Vagina (tissue), 2 donors: ENCODE measurements around the gene ANKRD29. TPM values are rescaled to one million over a fixed set of nuclear protein-coding genes. Genes with fewer than 3 reads are reported as not detected.
A peak's percentile ranks its signal among the peaks of the same experiment; 100 is the strongest.

Source experiments
- DNase-seq, 2 donors: peaks; one replicate each; pipeline ENCODE4 v3.0.0-alpha.2; 2017; ENCODE audit errors: extremely low spot score in 2 of 2
- H3K27ac ChIP-seq: fragments of 200-600 bp; sonication (generic); one replicate; pipeline ENCODE4 v1.5.1; 2019
- H3K27me3 ChIP-seq: fragments of 200-600 bp; sonication (generic); one replicate; pipeline ENCODE4 v1.5.1; 2019
- H3K36me3 ChIP-seq, 2 donors: fragments of 200-600 bp; sonication (generic); one replicate each; pipeline ENCODE4 v1.5.1; 2017 to 2019
- H3K4me1 ChIP-seq: fragments of 200-600 bp; sonication (generic); one replicate; pipeline ENCODE4 v1.5.1; 2019
- H3K4me3 ChIP-seq, 2 donors: fragments of 200-600 bp; sonication (generic); 1 replicate in 1 of 2; 2 replicates in 1 of 2; pipeline ENCODE4 v1.5.1; 2016 to 2019
- H3K9me3 ChIP-seq: fragments of 200-600 bp; sonication (generic); one replicate; pipeline ENCODE4 v1.5.1; 2019
- CTCF ChIP-seq, 3 experiments: fragments of 450-650 bp in 2 of 3; fragments of 200-600 bp in 1 of 3; sonication (generic) in 1 of 3; IDR thresholded peaks; one replicate each; pipeline ENCODE4 v1.5.1; 2017 to 2019; ENCODE audit warnings: antibody characterized with exemption in 3 of 3, mild to moderate bottlenecking in 2 of 3, moderate library complexity in 2 of 3
- POLR2A ChIP-seq, 2 donors: fragments of 450-650 bp; IDR thresholded peaks; one replicate each; pipeline ENCODE4 v1.6.1; 2017; ENCODE audit warnings: antibody characterized with exemption in 2 of 2, mild to moderate bottlenecking in 2 of 2, moderate library complexity in 2 of 2
- POLR2AphosphoS5 ChIP-seq, 2 donors: sonication (generic); formaldehyde crosslinking; IDR thresholded peaks; one replicate each; pipeline ENCODE4 v1.9.0; 2017; ENCODE audit warnings: antibody characterized with exemption in 2 of 2, mild to moderate bottlenecking in 2 of 2, low read depth in 1 of 2; ENCODE audit not compliant: insufficient read depth in 1 of 2
- intact Hi-C: fragments of 100-400 bp; cut with DNase I; formaldehyde crosslinking; loops from one replicate; pipeline ENCODE4 v1.15.1; 2023
- total RNA-seq: library from RNA; depleted of rRNA; stranded (reverse); fragments of >200 nt; gene quantifications from one replicate; pipeline ENCODE4 v1.2.3, GENCODE V29; 2016

ANKRD29 gene
- total RNA-seq, 1 donor from 2014 or later: 32.9 TPM

- no peak overlapping the region for H3K4me3 ChIP-seq
- no peak overlapping the region for H3K27ac ChIP-seq
- no peaks in the 10 kb centered on the region for H3K9me3 ChIP-seq
- intact Hi-C loops: no loop called here
- H3K27me3 ChIP-seq: no peaks in the 10 kb centered on the region
- no peak for TF ChIP-seq POLR2A (IDR thresholded peaks at IDR 0.05)
- no peak for TF ChIP-seq POLR2AphosphoS5 (IDR thresholded peaks at IDR 0.05; ENCODE audit: insufficient read depth in 1 of 2, low read depth in 1 of 2)
- TF ChIP-seq CTCF (IDR thresholded peaks at IDR 0.05): no peak
- H3K4me1 ChIP-seq: peaks cover 8% of the 10 kb centered on the region
- no peak for DNase-seq
- no peaks in the 10 kb centered on the region for H3K36me3 ChIP-seq
Measured at GRCh38 chr18:23668731-23669130, 6.0 kb upstream of the ANKRD29 start.

- H3K4me3 ChIP-seq: no peak overlapping the region
- H3K36me3 ChIP-seq: no peaks in the 10 kb centered on the region
- TF ChIP-seq POLR2A (IDR thresholded peaks at IDR 0.05): no peak
- TF ChIP-seq POLR2AphosphoS5 (IDR thresholded peaks at IDR 0.05; ENCODE audit: insufficient read depth in 1 of 2, low read depth in 1 of 2): no peak
- TF ChIP-seq CTCF (IDR thresholded peaks at IDR 0.05): no peak
- H3K27me3 ChIP-seq: no peaks in the 10 kb centered on the region
- intact Hi-C loops: no loop called here
- no peak for DNase-seq
- H3K27ac ChIP-seq: no peak overlapping the region
- H3K4me1 ChIP-seq: peaks cover 19% of the 10 kb centered on the region
- no peaks in the 10 kb centered on the region for H3K9me3 ChIP-seq
Measured at GRCh38 chr18:23667114-23667513, 4.4 kb upstream of the ANKRD29 start.

- Histone ChIP-seq H3K36me3 (no peaks in the 10 kb centered on the region), H3K27ac (no peak overlapping the region), H3K4me3 (no peak overlapping the region), H3K4me1 (peaks cover 34% of the 10 kb centered on the region), H3K27me3 (no peaks in the 10 kb centered on the region), H3K9me3 (no peaks in the 10 kb centered on the region)
- TF ChIP-seq CTCF (IDR thresholded peaks at IDR 0.05): no peak
- no peak for TF ChIP-seq POLR2AphosphoS5 (IDR thresholded peaks at IDR 0.05; ENCODE audit: insufficient read depth in 1 of 2, low read depth in 1 of 2)
- no peak for DNase-seq
- intact Hi-C loops: no loop called here
Measured at GRCh38 chr18:23664674-23665073, 2.0 kb upstream of the ANKRD29 start.

DNA sequence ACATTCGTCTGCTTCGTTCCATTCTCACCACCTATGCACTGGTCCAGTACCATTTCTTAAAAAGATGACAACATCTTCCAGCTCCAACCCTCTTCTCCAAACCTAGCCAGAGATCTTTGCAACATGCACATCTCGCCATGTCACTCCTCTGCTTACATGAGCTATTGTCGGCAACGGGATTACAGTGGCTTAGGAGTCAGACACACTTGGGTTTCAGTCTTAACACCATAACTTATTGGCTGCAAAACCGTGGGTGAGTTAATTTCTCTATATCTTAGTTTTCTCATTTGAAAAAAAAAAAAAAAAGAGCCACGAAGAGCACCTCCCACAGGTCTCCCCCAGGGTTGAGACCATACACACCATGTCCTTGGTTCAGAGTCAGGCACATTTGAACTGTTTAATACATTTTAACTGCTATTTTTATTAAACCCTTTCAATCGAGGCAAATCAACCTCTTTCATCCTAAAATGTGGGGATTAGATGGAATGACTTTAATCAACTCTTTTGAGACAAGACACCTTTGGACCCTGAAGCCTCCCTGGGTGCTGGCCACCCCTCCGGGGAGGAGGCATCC lies 889 bp downstream of the ANKRD29 start:
- H3K9me3 ChIP-seq: no peaks in the 10 kb centered on the region
- no peaks in the 10 kb centered on the region for H3K27me3 ChIP-seq
- intact Hi-C loops: no loop called here
- peak overlapping the region; percentile 75 for H3K27ac ChIP-seq
- peaks cover 25% of the 10 kb centered on the region for H3K4me1 ChIP-seq
- DNase-seq: no peak
- peak overlapping the region; percentile 61 to 85 for H3K4me3 ChIP-seq
- no peak for TF ChIP-seq POLR2A (IDR thresholded peaks at IDR 0.05)
- TF ChIP-seq CTCF (IDR thresholded peaks at IDR 0.05): no peak
- TF ChIP-seq POLR2AphosphoS5 (IDR thresholded peaks at IDR 0.05; ENCODE audit: insufficient read depth in 1 of 2, low read depth in 1 of 2): no peak
- H3K36me3 ChIP-seq: no peaks in the 10 kb centered on the region

- DNase-seq: no peak
- no peak for TF ChIP-seq POLR2A (IDR thresholded peaks at IDR 0.05)
- TF ChIP-seq POLR2AphosphoS5 (IDR thresholded peaks at IDR 0.05; ENCODE audit: insufficient read depth in 1 of 2, low read depth in 1 of 2): no peak
- no peak for TF ChIP-seq CTCF (IDR thresholded peaks at IDR 0.05)
- intact Hi-C loops: no loop called here
- Histone ChIP-seq H3K4me3 (no peak overlapping the region), H3K27ac (no peak overlapping the region), H3K9me3 (no peaks in the 10 kb centered on the region), H3K36me3 (no peaks in the 10 kb centered on the region), H3K4me1 (peaks cover 22% of the 10 kb centered on the region), H3K27me3 (no peaks in the 10 kb centered on the region)
Measured at GRCh38 chr18:23658285-23658684, 4.4 kb downstream of the ANKRD29 start.
